ENCODE results near the gene GLRX. TPM values are rescaled to one million over a fixed set of nuclear protein-coding genes. Genes with fewer than 3 reads are reported as not detected.

Gene GLRX
- total and polyA plus RNA-seq, 2 of the 13 experiments (the other 11 are each of a cell fraction or from before 2014, with no cell fraction given), result 63.8 to 499 TPM

DNA sequence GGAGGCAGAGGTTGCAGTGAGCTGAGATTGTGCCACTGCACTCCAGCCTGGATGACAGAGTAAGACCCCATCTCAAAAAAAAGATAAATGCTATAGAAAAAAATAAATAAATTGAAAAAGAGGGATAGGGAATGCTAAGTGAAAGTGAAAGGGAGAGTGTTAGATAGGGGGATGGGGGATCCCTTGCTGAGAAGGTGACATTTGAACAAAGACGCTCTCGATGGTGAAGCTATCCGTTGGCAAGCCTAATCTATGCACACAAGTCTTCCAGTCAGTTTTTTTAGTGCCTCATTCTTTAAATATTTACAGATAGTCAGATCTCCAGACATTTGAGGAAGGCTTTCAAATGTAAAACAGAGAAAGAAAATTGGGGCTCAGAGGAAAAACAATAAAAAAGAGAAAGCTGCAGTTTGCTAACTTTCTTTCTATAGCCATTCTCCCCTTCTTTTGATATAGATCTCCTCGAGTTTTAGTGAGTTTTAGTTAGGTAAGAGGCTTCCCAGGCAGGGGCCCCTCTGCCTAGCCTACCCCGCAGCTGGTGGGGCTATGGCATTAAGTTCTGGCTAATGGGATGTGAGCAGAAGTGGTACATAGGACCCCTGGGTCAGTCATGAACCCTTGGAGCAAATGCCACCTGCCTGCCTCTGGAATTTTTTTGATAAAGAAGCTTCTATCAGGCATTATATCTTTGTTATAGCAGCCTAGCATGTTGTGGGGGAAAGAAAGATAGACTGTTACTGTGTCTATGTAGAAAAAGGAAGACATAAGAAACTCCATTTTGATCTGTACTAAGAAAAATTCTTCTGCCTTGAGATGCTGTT is 12.0 kb downstream of the GLRX start (continued):
- TF ChIP-seq, protein P1, sequence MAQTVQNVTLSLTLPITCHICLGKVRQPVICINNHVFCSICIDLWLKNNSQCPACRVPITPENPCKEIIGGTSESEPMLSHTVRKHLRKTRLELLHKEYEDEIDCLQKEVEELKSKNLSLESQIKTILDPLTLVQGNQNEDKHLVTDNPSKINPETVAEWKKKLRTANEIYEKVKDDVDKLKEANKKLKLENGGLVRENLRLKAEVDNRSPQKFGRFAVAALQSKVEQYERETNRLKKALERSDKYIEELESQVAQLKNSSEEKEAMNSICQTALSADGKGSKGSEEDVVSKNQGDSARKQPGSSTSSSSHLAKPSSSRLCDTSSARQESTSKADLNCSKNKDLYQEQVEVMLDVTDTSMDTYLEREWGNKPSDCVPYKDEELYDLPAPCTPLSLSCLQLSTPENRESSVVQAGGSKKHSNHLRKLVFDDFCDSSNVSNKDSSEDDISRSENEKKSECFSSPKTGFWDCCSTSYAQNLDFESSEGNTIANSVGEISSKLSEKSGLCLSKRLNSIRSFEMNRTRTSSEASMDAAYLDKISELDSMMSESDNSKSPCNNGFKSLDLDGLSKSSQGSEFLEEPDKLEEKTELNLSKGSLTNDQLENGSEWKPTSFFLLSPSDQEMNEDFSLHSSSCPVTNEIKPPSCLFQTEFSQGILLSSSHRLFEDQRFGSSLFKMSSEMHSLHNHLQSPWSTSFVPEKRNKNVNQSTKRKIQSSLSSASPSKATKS (CRISPR knock-in tag; IDR thresholded peaks at IDR 0.05), result no peak
- TF ChIP-seq ZNF460 (CRISPR knock-in tag; IDR thresholded peaks at IDR 0.05; ENCODE audit: borderline replicate concordance) (no peak), NFIB (CRISPR knock-in tag; IDR thresholded peaks at IDR 0.05; ENCODE audit: borderline replicate concordance) (no peak), POLR2A (IDR thresholded peaks at IDR 0.05; ENCODE audit: insufficient read depth in 1 of 2, low read depth in 2 of 2, low read length in 2 of 2) (no peak), HNRNPH1 (optimal IDR thresholded peaks at IDR 0.05; ENCODE audit: low read depth, low read length) (no peak), ZNF703 (CRISPR knock-in tag; IDR thresholded peaks at IDR 0.05; ENCODE audit: borderline replicate concordance) (no peak), IRF2 (CRISPR knock-in tag; IDR thresholded peaks at IDR 0.05) (peak; percentile 62; the same call in 1 of the 2 replicates), ZNF562 (CRISPR knock-in tag; IDR thresholded peaks at IDR 0.05; ENCODE audit: borderline replicate concordance) (no peak), SAP130 (CRISPR knock-in tag; IDR thresholded peaks at IDR 0.05; ENCODE audit: low read depth) (0 out of 2 replicates have a peak, but pooled peaks have one; percentile 23)
- TF ChIP-seq, protein P2, sequence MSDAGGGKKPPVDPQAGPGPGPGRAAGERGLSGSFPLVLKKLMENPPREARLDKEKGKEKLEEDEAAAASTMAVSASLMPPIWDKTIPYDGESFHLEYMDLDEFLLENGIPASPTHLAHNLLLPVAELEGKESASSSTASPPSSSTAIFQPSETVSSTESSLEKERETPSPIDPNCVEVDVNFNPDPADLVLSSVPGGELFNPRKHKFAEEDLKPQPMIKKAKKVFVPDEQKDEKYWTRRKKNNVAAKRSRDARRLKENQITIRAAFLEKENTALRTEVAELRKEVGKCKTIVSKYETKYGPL (CRISPR knock-in tag; IDR thresholded peaks at IDR 0.05), result no peak
- TF ChIP-seq, protein P3, sequence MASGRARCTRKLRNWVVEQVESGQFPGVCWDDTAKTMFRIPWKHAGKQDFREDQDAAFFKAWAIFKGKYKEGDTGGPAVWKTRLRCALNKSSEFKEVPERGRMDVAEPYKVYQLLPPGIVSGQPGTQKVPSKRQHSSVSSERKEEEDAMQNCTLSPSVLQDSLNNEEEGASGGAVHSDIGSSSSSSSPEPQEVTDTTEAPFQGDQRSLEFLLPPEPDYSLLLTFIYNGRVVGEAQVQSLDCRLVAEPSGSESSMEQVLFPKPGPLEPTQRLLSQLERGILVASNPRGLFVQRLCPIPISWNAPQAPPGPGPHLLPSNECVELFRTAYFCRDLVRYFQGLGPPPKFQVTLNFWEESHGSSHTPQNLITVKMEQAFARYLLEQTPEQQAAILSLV (CRISPR knock-in tag; IDR thresholded peaks at IDR 0.05; ENCODE audit: borderline replicate concordance), result no peak

Measured in HepG2 (cell line).